Nephron progenitor cell (in vitro differentiated cells): ENCODE data around the gene SIRT5.
A peak's percentile ranks its signal among the peaks of the same experiment; 100 is the strongest.

Experiments used
- DNase-seq: peaks from one replicate; pipeline ENCODE4 v3.0.0; 2021
- H3K27ac Mint-ChIP-seq: 2 replicates; pipeline ENCODE4 v1.8.0; 2021; ENCODE audit warnings: mild to moderate bottlenecking, moderate library complexity, mixed read lengths
- H3K27me3 Mint-ChIP-seq: 2 replicates; pipeline ENCODE4 v1.8.0; 2021; ENCODE audit warnings: mild to moderate bottlenecking, low read depth, mixed read lengths; ENCODE audit not compliant: poor library complexity
- H3K36me3 Mint-ChIP-seq: 2 replicates; pipeline ENCODE4 v1.8.0; 2021; ENCODE audit warnings: low read depth, mixed read lengths
- H3K4me1 Mint-ChIP-seq: 2 replicates; pipeline ENCODE4 v1.8.0; 2021; ENCODE audit warnings: mixed read lengths
- H3K4me3 Mint-ChIP-seq: 2 replicates; pipeline ENCODE4 v1.8.0; 2021; ENCODE audit warnings: mild to moderate bottlenecking, moderate library complexity, mixed read lengths
- H3K9me3 Mint-ChIP-seq: 2 replicates; pipeline ENCODE4 v1.8.0; 2021; ENCODE audit warnings: mild to moderate bottlenecking, moderate library complexity, mixed read lengths
- TF ChIP-seq, protein P1 (sequence below): fragments of 200-600 bp; sonication (generic); IDR thresholded peaks from 2 replicates; pipeline ENCODE4 v1.5.0; 2021; ENCODE audit warnings: antibody characterized with exemption

Gene SIRT5

GRCh38 chr6:13593720-13594119, 19.3 kb downstream of the SIRT5 start:
- no peak overlapping the region for H3K4me3 Mint-ChIP-seq
- H3K4me1 Mint-ChIP-seq = peaks cover 20% of the 10 kb centered on the region
- H3K27me3 Mint-ChIP-seq = peaks cover 2% of the 10 kb centered on the region
- H3K9me3 Mint-ChIP-seq = no peaks in the 10 kb centered on the region
- peak overlapping the region; percentile 83 for H3K27ac Mint-ChIP-seq
- H3K36me3 Mint-ChIP-seq = peaks cover 32% of the 10 kb centered on the region
- TF ChIP-seq, protein P1, sequence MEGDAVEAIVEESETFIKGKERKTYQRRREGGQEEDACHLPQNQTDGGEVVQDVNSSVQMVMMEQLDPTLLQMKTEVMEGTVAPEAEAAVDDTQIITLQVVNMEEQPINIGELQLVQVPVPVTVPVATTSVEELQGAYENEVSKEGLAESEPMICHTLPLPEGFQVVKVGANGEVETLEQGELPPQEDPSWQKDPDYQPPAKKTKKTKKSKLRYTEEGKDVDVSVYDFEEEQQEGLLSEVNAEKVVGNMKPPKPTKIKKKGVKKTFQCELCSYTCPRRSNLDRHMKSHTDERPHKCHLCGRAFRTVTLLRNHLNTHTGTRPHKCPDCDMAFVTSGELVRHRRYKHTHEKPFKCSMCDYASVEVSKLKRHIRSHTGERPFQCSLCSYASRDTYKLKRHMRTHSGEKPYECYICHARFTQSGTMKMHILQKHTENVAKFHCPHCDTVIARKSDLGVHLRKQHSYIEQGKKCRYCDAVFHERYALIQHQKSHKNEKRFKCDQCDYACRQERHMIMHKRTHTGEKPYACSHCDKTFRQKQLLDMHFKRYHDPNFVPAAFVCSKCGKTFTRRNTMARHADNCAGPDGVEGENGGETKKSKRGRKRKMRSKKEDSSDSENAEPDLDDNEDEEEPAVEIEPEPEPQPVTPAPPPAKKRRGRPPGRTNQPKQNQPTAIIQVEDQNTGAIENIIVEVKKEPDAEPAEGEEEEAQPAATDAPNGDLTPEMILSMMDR = no peak
- no peak for DNase-seq

- peaks cover 56% of the 10 kb centered on the region for H3K36me3 Mint-ChIP-seq
- H3K9me3 Mint-ChIP-seq = no peaks in the 10 kb centered on the region
- H3K27ac Mint-ChIP-seq = no peak overlapping the region
- H3K27me3 Mint-ChIP-seq = peaks cover 2% of the 10 kb centered on the region
- TF ChIP-seq, protein P1 = no peak
- no peak for DNase-seq
- peaks cover 27% of the 10 kb centered on the region for H3K4me1 Mint-ChIP-seq
- H3K4me3 Mint-ChIP-seq = no peak overlapping the region
Measured at GRCh38 chr6:13597073-13597472, 22.7 kb downstream of the SIRT5 start.

- peaks cover 69% of the 10 kb centered on the region for H3K36me3 Mint-ChIP-seq
- no peak overlapping the region for H3K27ac Mint-ChIP-seq
- no peaks in the 10 kb centered on the region for H3K9me3 Mint-ChIP-seq
- peaks cover 27% of the 10 kb centered on the region for H3K4me1 Mint-ChIP-seq
- DNase-seq = no peak
- TF ChIP-seq, protein P1 = no peak
- no peak overlapping the region for H3K4me3 Mint-ChIP-seq
- peaks cover 2% of the 10 kb centered on the region for H3K27me3 Mint-ChIP-seq
Measured at GRCh38 chr6:13600036-13600435, 25.6 kb downstream of the SIRT5 start.

DNA sequence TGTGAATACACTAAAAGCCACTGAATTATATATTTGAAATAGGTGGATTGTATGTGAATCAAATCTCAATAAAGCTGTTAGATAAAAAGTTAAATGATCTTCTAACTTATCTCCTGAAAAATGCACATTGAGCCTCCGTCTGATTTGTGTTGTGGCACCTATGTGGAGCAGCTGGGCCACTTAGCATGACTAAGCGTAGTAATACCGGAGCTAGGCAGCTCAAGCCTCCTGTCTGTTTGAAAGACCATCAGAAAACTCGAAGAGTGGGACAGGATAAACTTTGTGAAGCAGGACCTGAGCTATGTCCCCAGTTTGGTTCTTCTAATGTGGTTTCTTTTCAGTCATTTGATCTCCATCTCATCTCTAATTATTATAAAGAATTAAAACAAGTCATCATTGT, 29.7 kb downstream of the SIRT5 start:
- TF ChIP-seq, protein P1 = no peak
- Mint-ChIP-seq H3K9me3 (no peaks in the 10 kb centered on the region), H3K27ac (peak overlapping the region; percentile 81), H3K4me3 (no peak overlapping the region), H3K36me3 (peaks cover 67% of the 10 kb centered on the region), H3K27me3 (no peaks in the 10 kb centered on the region), H3K4me1 (peaks cover 8% of the 10 kb centered on the region)
- no peak for DNase-seq

DNA sequence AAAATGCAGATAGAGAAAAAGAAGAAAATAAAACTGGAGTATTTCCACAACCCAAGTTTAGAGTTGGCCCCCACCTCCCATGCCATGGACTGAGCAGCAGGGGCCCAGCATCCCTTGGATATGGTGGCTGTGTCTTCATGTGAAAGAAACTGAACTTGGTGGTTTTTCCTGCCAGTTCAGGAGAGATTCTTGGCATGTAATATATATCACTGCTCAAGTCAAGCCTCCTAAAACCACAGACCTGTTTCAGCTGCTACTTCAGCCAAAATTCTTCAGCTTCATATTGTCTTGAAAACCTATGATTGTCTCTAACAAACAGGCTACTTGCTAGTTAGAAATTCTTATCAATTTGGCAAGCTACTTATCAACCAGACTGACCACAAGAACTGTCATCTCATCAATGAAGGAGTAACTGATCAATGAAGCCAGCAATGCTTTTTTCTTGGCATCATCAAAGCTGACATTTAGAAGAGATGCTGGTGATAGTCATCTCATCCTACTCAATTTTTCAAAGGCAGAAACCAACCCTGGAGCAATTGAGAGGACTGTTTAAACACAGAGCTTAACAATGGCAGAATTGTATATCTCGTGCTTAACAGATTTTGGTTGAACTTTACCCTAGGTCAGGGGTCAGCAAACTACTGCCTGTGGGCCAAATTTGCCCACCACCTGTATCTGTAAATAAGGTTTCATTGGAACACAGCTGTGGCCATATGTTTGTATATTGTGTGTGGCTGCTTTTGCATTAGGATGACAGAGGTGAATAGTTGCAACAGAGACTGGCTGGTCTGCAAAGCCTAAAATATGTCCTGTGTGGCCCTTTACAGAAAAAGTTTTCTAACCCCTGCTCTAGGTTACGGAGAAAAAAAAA, 30.4 kb downstream of the SIRT5 start:
- Mint-ChIP-seq H3K4me3 (no peak overlapping the region), H3K36me3 (peaks cover 62% of the 10 kb centered on the region), H3K27ac (no peak overlapping the region), H3K9me3 (no peaks in the 10 kb centered on the region), H3K4me1 (peaks cover 2% of the 10 kb centered on the region), H3K27me3 (no peaks in the 10 kb centered on the region)
- DNase-seq = no peak
- TF ChIP-seq, protein P1 = no peak

GRCh38 chr6:13605634-13606033, 31.2 kb downstream of the SIRT5 start:
- H3K36me3 Mint-ChIP-seq = peaks cover 54% of the 10 kb centered on the region
- H3K9me3 Mint-ChIP-seq = no peaks in the 10 kb centered on the region
- peaks cover 2% of the 10 kb centered on the region for H3K27me3 Mint-ChIP-seq
- no peak overlapping the region for H3K4me3 Mint-ChIP-seq
- no peak for DNase-seq
- H3K4me1 Mint-ChIP-seq = no peaks in the 10 kb centered on the region
- H3K27ac Mint-ChIP-seq = no peak overlapping the region
- TF ChIP-seq, protein P1 = no peak
